Kidney (tissue), 14 donors: ENCODE results near the gene PRUNE2. TPM values are rescaled to one million over a fixed set of nuclear protein-coding genes. Genes with fewer than 3 reads are reported as not detected.

ENCODE experiments used
- DNase-seq, 5 donors: peaks; one replicate each; pipeline ENCODE4 v3.0.0-alpha.2; 2013 to 2020
- FAIRE-seq: peaks from 2 replicates; lab custom pipeline; 2012; peaks lifted over from hg19 to GRCh38; lab: Jason Lieb, UNC
- H3K27ac ChIP-seq, 2 donors: one replicate each; pipeline ENCODE4 v1.7.0; 2013; ENCODE audit warnings: low read depth in 2 of 2, low read length in 2 of 2, inconsistent platforms in 1 of 2
- H3K27me3 ChIP-seq: one replicate; pipeline ENCODE4 v1.7.1; 2013; ENCODE audit warnings: low read length, inconsistent platforms; ENCODE audit not compliant: control insufficient read depth, insufficient read depth
- H3K36me3 ChIP-seq, 3 donors: one replicate each; pipeline versions ENCODE4 v1.7.0 to v1.7.1; 2013; ENCODE audit warnings: low read length in 3 of 3, control low read depth in 1 of 3, inconsistent platforms in 1 of 3; ENCODE audit not compliant: insufficient read depth in 3 of 3, control insufficient read depth in 2 of 3
- H3K4me1 ChIP-seq, 3 donors: one replicate each; pipeline versions ENCODE4 v1.7.0 to v1.7.1; 2013; ENCODE audit warnings: low read length in 3 of 3, inconsistent platforms in 1 of 3, low read depth in 1 of 3; ENCODE audit not compliant: control insufficient read depth in 2 of 3, insufficient read depth in 2 of 3
- H3K4me3 ChIP-seq, 3 donors: one replicate each; pipeline versions ENCODE4 v1.7.0 to v1.8.1; 2013; ENCODE audit warnings: low read length in 3 of 3, control low read depth in 1 of 3, inconsistent platforms in 1 of 3
- H3K9ac ChIP-seq, 3 donors: one replicate each; pipeline versions ENCODE4 v1.7.0 to v1.7.1; 2013; ENCODE audit warnings: low read length in 3 of 3, control low read depth in 1 of 3, inconsistent platforms in 1 of 3
- H3K9me3 ChIP-seq, 3 donors: one replicate each; pipeline versions ENCODE4 v1.7.0 to v1.7.1; 2013; ENCODE audit warnings: low read length in 3 of 3, control low read depth in 1 of 3, inconsistent platforms in 1 of 3; ENCODE audit not compliant: control insufficient read depth in 2 of 3, insufficient read depth in 1 of 3
- CTCF ChIP-seq: IDR thresholded peaks from 3 replicates; pipeline ENCODE4 v1.5.1; 2012; ENCODE audit warnings: mild to moderate bottlenecking, moderate library complexity, borderline replicate concordance; ENCODE audit not compliant: insufficient read depth; ENCODE audit errors: extremely low read depth
- intact Hi-C: fragments of 100-400 bp; cut with DNase I; formaldehyde crosslinking; loops from one replicate; pipeline ENCODE4 v1.11.1; 2022
- polyA plus RNA-seq: library from polyadenylated mRNA; stranded (reverse); fragments of 350-450 nt; fragmentation: Illumina TruSeq; extraction: RNeasy Lipid Tissue Mini Kit (QIAGEN cat#74804); gene quantifications from one replicate; pipeline ENCODE4 v1.2.3, GENCODE V29; 2014; ENCODE audit warnings: low read depth, low replicate concordance; ENCODE audit not compliant: insufficient read depth
- total RNA-seq: library from RNA; stranded (reverse); fragmentation: NEBNext Ultra II Directional; extraction: Animal tissue kit (Norgen Biotek cat#: 25700); gene quantifications from one replicate; pipeline ENCODE4 v1.2.1, GENCODE V29; 2021
- donor health status: control.
- donor health status: control.
- donor health status: control.
- donor health status: control.
- donor health status: control.
- donor health status: DM: yes; HTN: yes; CAD: no.
- donor health status: Normal renal cell carcinoma (clear cell type).

The PRUNE2 gene
- total and polyA plus RNA-seq, 2 donors from 2014 or later = 12.6 to 65.1 TPM

- FAIRE-seq = no peak
- H3K4me3 ChIP-seq = no peak overlapping the region
These were observed 78.4 kb downstream of the PRUNE2 start for GRCh38 chr9:76827296-76828080.

GRCh38 chr9:76820431-76820830 lies 85.5 kb downstream of the PRUNE2 start:
- Histone ChIP-seq H3K36me3 (no peaks in the 10 kb centered on the region), H3K9ac (no peak overlapping the region), H3K4me3 (no peak overlapping the region), H3K27me3 (no peaks in the 10 kb centered on the region), H3K9me3 (no peaks in the 10 kb centered on the region), H3K4me1 (no peaks in the 10 kb centered on the region), H3K27ac (no peak overlapping the region)
- DNase-seq (no peak), FAIRE-seq (no peak)
- no peak for TF ChIP-seq CTCF
- intact Hi-C loops = no loop called here

More at GRCh38 chr9:76827296-76828080, 78.4 kb downstream of the PRUNE2 start:
- Histone ChIP-seq H3K27me3 (no peaks in the 10 kb centered on the region), H3K36me3 (no peaks in the 10 kb centered on the region), H3K27ac (no peak overlapping the region), H3K9ac (no peak overlapping the region), H3K4me1 (no peaks in the 10 kb centered on the region), H3K9me3 (no peaks in the 10 kb centered on the region)
- intact Hi-C loops = no loop called here
- no peak for DNase-seq
- TF ChIP-seq CTCF = no peak

- no peak for TF ChIP-seq CTCF
- Histone ChIP-seq H3K4me3 (no peak overlapping the region), H3K36me3 (no peaks in the 10 kb centered on the region), H3K4me1 (no peaks in the 10 kb centered on the region), H3K27me3 (no peaks in the 10 kb centered on the region), H3K9me3 (no peaks in the 10 kb centered on the region), H3K9ac (no peak overlapping the region), H3K27ac (no peak overlapping the region)
- intact Hi-C loops = no loop called here
- FAIRE-seq = no peak
- peak in 3 of 5 donors; percentile 23 to 86 (median 58) for DNase-seq
These were observed 87.6 kb downstream of the PRUNE2 start for GRCh38 chr9:76818271-76818670.
